NCI-H226 (cell line): ENCODE measurements around the gene TTC23.

Experiments used
- DNase-seq: peaks from one replicate; pipeline ENCODE4 v3.0.0-alpha.2; 2015

The TTC23 gene

GRCh38 chr15:99187936-99188335, 61.4 kb downstream of the TTC23 start:
- no peak for DNase-seq

GRCh38 chr15:99185414-99186130, 63.8 kb downstream of the TTC23 start:
- no peak for DNase-seq

GRCh38 chr15:99182791-99183190, 66.6 kb downstream of the TTC23 start:
- no peak for DNase-seq

- no peak for DNase-seq
Measured at GRCh38 chr15:99181545-99181971, 67.8 kb downstream of the TTC23 start.

- no peak for DNase-seq
Measured at GRCh38 chr15:99180964-99181306, 68.4 kb downstream of the TTC23 start.

GRCh38 chr15:99180086-99180963, 69.1 kb downstream of the TTC23 start:
- no peak for DNase-seq

- DNase-seq: no peak
Measured at GRCh38 chr15:99177679-99178078, 71.7 kb downstream of the TTC23 start.

- DNase-seq: no peak
Measured at GRCh38 chr15:99176757-99177156, 72.6 kb downstream of the TTC23 start.

- DNase-seq: no peak
Measured at GRCh38 chr15:99174567-99175395, 74.6 kb downstream of the TTC23 start.

- no peak for DNase-seq
Measured at GRCh38 chr15:99172989-99173388, 76.4 kb downstream of the TTC23 start.

- DNase-seq: no peak
Measured at GRCh38 chr15:99172171-99172570, 77.2 kb downstream of the TTC23 start.

GRCh38 chr15:99170476-99171065, 78.8 kb downstream of the TTC23 start:
- no peak for DNase-seq

- no peak for DNase-seq
Measured at GRCh38 chr15:99169769-99170311, 79.5 kb downstream of the TTC23 start.

- no peak for DNase-seq
Measured at GRCh38 chr15:99168601-99169580, 80.5 kb downstream of the TTC23 start.

- DNase-seq: no peak
Measured at GRCh38 chr15:99167640-99168039, 81.7 kb downstream of the TTC23 start.

- no peak for DNase-seq
Measured at GRCh38 chr15:99167201-99167600, 82.2 kb downstream of the TTC23 start.

- no peak for DNase-seq
Measured at GRCh38 chr15:99165956-99166689, 83.3 kb downstream of the TTC23 start.

GRCh38 chr15:99165020-99165790, 84.2 kb downstream of the TTC23 start:
- DNase-seq: no peak

- no peak for DNase-seq
Measured at GRCh38 chr15:99164119-99164518, 85.3 kb downstream of the TTC23 start.
